Measurements from ENCODE around the gene MVB12B.

The MVB12B gene

DNA sequence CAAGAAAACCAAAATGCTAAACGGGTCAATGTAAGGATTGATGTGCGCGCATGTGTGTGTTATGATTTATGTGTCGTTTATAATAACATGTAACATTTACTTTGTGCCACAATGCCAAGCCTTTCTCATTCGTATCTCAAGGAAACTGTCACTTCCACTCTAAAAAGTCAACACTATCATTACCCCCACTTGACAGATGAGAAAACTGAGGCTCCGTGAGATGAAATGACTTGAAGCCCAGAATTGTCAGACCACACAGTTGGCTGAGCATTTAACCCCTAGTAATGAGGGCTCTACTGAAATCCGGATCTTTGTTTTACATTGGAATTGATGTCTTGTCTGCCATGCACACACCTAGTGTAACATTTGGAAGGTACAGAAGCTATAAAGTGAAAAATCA is 192.1 kb downstream of the MVB12B start:
- TF ChIP-seq TEAD4 (IDR thresholded peaks at IDR 0.05) (no peak), TAF1 (IDR thresholded peaks at IDR 0.05; ENCODE audit: low read depth) (no peak), YY1 (IDR thresholded peaks at IDR 0.05; ENCODE audit: low read depth) (no peak), CREB1 (IDR thresholded peaks at IDR 0.05; ENCODE audit: low read depth) (no peak), ZBTB7A (IDR thresholded peaks at IDR 0.05; ENCODE audit: low read depth) (no peak), USF1 (IDR thresholded peaks at IDR 0.05) (no peak), REST (IDR thresholded peaks at IDR 0.05; ENCODE audit: low read depth) (no peak), CEBPB (IDR thresholded peaks at IDR 0.05) (no peak), EP300 (IDR thresholded peaks at IDR 0.05; ENCODE audit: borderline replicate concordance) (no peak), NFIC (IDR thresholded peaks at IDR 0.05) (no peak), EGR1 (IDR thresholded peaks at IDR 0.05) (no peak), RAD21 (IDR thresholded peaks at IDR 0.05; ENCODE audit: low read depth) (no peak)

- TF ChIP-seq RAD21 (IDR thresholded peaks at IDR 0.05; ENCODE audit: low read depth) (no peak), ZBTB7A (IDR thresholded peaks at IDR 0.05; ENCODE audit: low read depth) (no peak), TEAD4 (IDR thresholded peaks at IDR 0.05) (no peak), TCF12 (IDR thresholded peaks at IDR 0.05; ENCODE audit: low read depth) (no peak), YY1 (IDR thresholded peaks at IDR 0.05; ENCODE audit: low read depth) (no peak), USF1 (IDR thresholded peaks at IDR 0.05) (no peak), FOXM1 (IDR thresholded peaks at IDR 0.05; ENCODE audit: borderline replicate concordance, low read depth) (no peak), TAF1 (IDR thresholded peaks at IDR 0.05; ENCODE audit: low read depth) (no peak), EGR1 (IDR thresholded peaks at IDR 0.05) (no peak), MAX (IDR thresholded peaks at IDR 0.05) (no peak), REST (IDR thresholded peaks at IDR 0.05; ENCODE audit: low read depth) (no peak), NFIC (IDR thresholded peaks at IDR 0.05) (no peak), CREB1 (IDR thresholded peaks at IDR 0.05; ENCODE audit: low read depth) (no peak), CEBPB (IDR thresholded peaks at IDR 0.05) (no peak)
Measured at GRCh38 chr9:126519660-126520420, 193.2 kb downstream of the MVB12B start.

- TF ChIP-seq EGR1 (IDR thresholded peaks at IDR 0.05) (no peak), YY1 (IDR thresholded peaks at IDR 0.05; ENCODE audit: low read depth) (no peak)
Measured at GRCh38 chr9:126520453-126520852, 193.8 kb downstream of the MVB12B start.

GRCh38 chr9:126521089-126521488 is 194.5 kb downstream of the MVB12B start:
- TF ChIP-seq EP300 (IDR thresholded peaks at IDR 0.05; ENCODE audit: borderline replicate concordance) (no peak), CREB1 (IDR thresholded peaks at IDR 0.05; ENCODE audit: low read depth) (no peak), YY1 (IDR thresholded peaks at IDR 0.05; ENCODE audit: low read depth) (no peak), TCF12 (IDR thresholded peaks at IDR 0.05; ENCODE audit: low read depth) (no peak), EGR1 (IDR thresholded peaks at IDR 0.05) (no peak)

GRCh38 chr9:126521551-126521950 is 194.9 kb downstream of the MVB12B start:
- no peak for TF ChIP-seq RAD21 (IDR thresholded peaks at IDR 0.05; ENCODE audit: low read depth)
- no peak for TF ChIP-seq FOXM1 (IDR thresholded peaks at IDR 0.05; ENCODE audit: borderline replicate concordance, low read depth)
- no peak for TF ChIP-seq TCF12 (IDR thresholded peaks at IDR 0.05; ENCODE audit: low read depth)
- TF ChIP-seq EGR1 (IDR thresholded peaks at IDR 0.05): no peak

DNA sequence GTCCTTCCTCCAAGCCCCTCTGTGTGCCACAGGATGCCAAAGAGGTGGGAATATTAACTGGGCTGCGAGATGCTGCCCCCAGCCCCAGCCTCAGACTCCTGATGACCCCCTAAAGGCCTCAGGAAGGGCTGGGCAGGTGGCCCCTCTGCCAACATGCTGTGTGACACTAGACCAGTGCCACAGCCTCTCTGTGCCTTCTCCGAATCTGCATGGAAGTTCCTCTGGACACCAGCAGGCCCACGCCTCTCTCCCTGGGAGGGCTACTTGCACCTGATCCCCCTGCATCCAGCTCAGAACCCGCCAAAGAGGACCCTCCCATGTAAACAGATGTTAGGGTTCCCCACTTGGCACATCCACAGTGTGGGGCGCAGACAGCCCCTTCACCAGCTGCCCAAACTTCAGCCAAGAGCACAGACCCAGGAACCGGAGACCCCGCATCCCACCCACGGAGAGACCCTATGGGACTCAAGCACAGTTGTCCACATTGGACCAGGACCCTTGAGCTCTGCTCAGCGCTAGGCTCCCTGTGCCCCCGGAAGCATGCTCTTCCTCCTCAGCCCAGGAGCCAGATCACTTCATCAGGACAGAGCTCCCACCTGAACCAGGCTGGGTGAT is 195.5 kb downstream of the MVB12B start:
- no peak for TF ChIP-seq MAX (IDR thresholded peaks at IDR 0.05)
- no peak for TF ChIP-seq EGR1 (IDR thresholded peaks at IDR 0.05)
- no peak for TF ChIP-seq ZBTB7A (IDR thresholded peaks at IDR 0.05; ENCODE audit: low read depth)
- TF ChIP-seq TEAD4 (IDR thresholded peaks at IDR 0.05): no peak
- TF ChIP-seq TAF1 (IDR thresholded peaks at IDR 0.05; ENCODE audit: low read depth): no peak
- no peak for TF ChIP-seq NFIC (IDR thresholded peaks at IDR 0.05)
- no peak for TF ChIP-seq CREB1 (IDR thresholded peaks at IDR 0.05; ENCODE audit: low read depth)
- no peak for TF ChIP-seq YY1 (IDR thresholded peaks at IDR 0.05; ENCODE audit: low read depth)
- TF ChIP-seq RAD21 (IDR thresholded peaks at IDR 0.05; ENCODE audit: low read depth): no peak
- TF ChIP-seq EP300 (IDR thresholded peaks at IDR 0.05; ENCODE audit: borderline replicate concordance): no peak
- TF ChIP-seq REST (IDR thresholded peaks at IDR 0.05; ENCODE audit: low read depth): no peak
- no peak for TF ChIP-seq CEBPB (IDR thresholded peaks at IDR 0.05)
- TF ChIP-seq USF1 (IDR thresholded peaks at IDR 0.05): no peak
- TF ChIP-seq TCF12 (IDR thresholded peaks at IDR 0.05; ENCODE audit: low read depth): no peak
- TF ChIP-seq FOXM1 (IDR thresholded peaks at IDR 0.05; ENCODE audit: borderline replicate concordance, low read depth): no peak

Data from Ishikawa (cell line).